ENCODE measurements around the gene PTPRT.

Gene PTPRT

GRCh38 chr20:42276718-42277602 lies 912.7 kb downstream of the PTPRT start:
- Mint-ChIP-seq H3K4me3 (no peak overlapping the region), H3K27ac (no peak overlapping the region), H3K9me3 (no peaks in the 10 kb centered on the region), H3K36me3 (ENCODE audit: low read depth) (no peaks in the 10 kb centered on the region), H3K4me1 (ENCODE audit: low read depth) (no peaks in the 10 kb centered on the region), H3K27me3 (no peaks in the 10 kb centered on the region)
- intact Hi-C loops (cut with micrococcal nuclease), result no loop called here

- Mint-ChIP-seq H3K27me3 (peaks cover 2% of the 10 kb centered on the region), H3K4me3 (no peak overlapping the region), H3K4me1 (ENCODE audit: low read depth) (no peaks in the 10 kb centered on the region), H3K9me3 (no peaks in the 10 kb centered on the region), H3K27ac (no peak overlapping the region), H3K36me3 (ENCODE audit: low read depth) (no peaks in the 10 kb centered on the region)
- intact Hi-C loops (cut with micrococcal nuclease), result no loop called here
Measured at GRCh38 chr20:42274986-42275385, 914.7 kb downstream of the PTPRT start.

GRCh38 chr20:42272516-42272915 lies 917.2 kb downstream of the PTPRT start:
- Mint-ChIP-seq H3K27ac (no peak overlapping the region), H3K36me3 (ENCODE audit: low read depth) (no peaks in the 10 kb centered on the region), H3K4me1 (ENCODE audit: low read depth) (no peaks in the 10 kb centered on the region), H3K27me3 (peaks cover 2% of the 10 kb centered on the region), H3K9me3 (no peaks in the 10 kb centered on the region), H3K4me3 (no peak overlapping the region)
- intact Hi-C loops (cut with micrococcal nuclease), result no loop called here

GRCh38 chr20:42270539-42270938 lies 919.2 kb downstream of the PTPRT start:
- H3K36me3 Mint-ChIP-seq (ENCODE audit: low read depth), result no peaks in the 10 kb centered on the region
- no peak overlapping the region for H3K27ac Mint-ChIP-seq
- H3K9me3 Mint-ChIP-seq, result no peaks in the 10 kb centered on the region
- H3K27me3 Mint-ChIP-seq, result peaks cover 2% of the 10 kb centered on the region
- H3K4me3 Mint-ChIP-seq, result no peak overlapping the region
- intact Hi-C loops (cut with micrococcal nuclease), result no loop called here
- H3K4me1 Mint-ChIP-seq (ENCODE audit: low read depth), result no peaks in the 10 kb centered on the region

- intact Hi-C loops (cut with micrococcal nuclease), result no loop called here
- peaks cover 6% of the 10 kb centered on the region for H3K9me3 Mint-ChIP-seq
- no peak overlapping the region for H3K4me3 Mint-ChIP-seq
- H3K27ac Mint-ChIP-seq, result no peak overlapping the region
- H3K4me1 Mint-ChIP-seq (ENCODE audit: low read depth), result no peaks in the 10 kb centered on the region
- no peaks in the 10 kb centered on the region for H3K36me3 Mint-ChIP-seq (ENCODE audit: low read depth)
- H3K27me3 Mint-ChIP-seq, result peaks cover 2% of the 10 kb centered on the region
Measured at GRCh38 chr20:42267793-42268384, 921.8 kb downstream of the PTPRT start.

- intact Hi-C loops (cut with micrococcal nuclease), result no loop called here
- Mint-ChIP-seq H3K4me1 (ENCODE audit: low read depth) (no peaks in the 10 kb centered on the region), H3K27ac (no peak overlapping the region), H3K9me3 (peaks cover 6% of the 10 kb centered on the region), H3K4me3 (no peak overlapping the region), H3K27me3 (no peaks in the 10 kb centered on the region), H3K36me3 (ENCODE audit: low read depth) (no peaks in the 10 kb centered on the region)
Measured at GRCh38 chr20:42261766-42262270, 927.9 kb downstream of the PTPRT start.

- intact Hi-C loops (cut with micrococcal nuclease), result no loop called here
Measured at GRCh38 chr20:42260184-42260583, 929.5 kb downstream of the PTPRT start.

GRCh38 chr20:42259389-42259788 lies 930.3 kb downstream of the PTPRT start:
- Mint-ChIP-seq H3K4me3 (no peak overlapping the region), H3K27me3 (no peaks in the 10 kb centered on the region), H3K36me3 (ENCODE audit: low read depth) (no peaks in the 10 kb centered on the region), H3K27ac (no peak overlapping the region), H3K4me1 (ENCODE audit: low read depth) (no peaks in the 10 kb centered on the region), H3K9me3 (peaks cover 7% of the 10 kb centered on the region)
- intact Hi-C loops (cut with micrococcal nuclease), result no loop called here

More at GRCh38 chr20:42260184-42260583, 929.5 kb downstream of the PTPRT start:
- Mint-ChIP-seq H3K27me3 (no peaks in the 10 kb centered on the region), H3K9me3 (peaks cover 6% of the 10 kb centered on the region), H3K36me3 (ENCODE audit: low read depth) (no peaks in the 10 kb centered on the region), H3K27ac (no peak overlapping the region), H3K4me3 (no peak overlapping the region), H3K4me1 (ENCODE audit: low read depth) (no peaks in the 10 kb centered on the region)

- Mint-ChIP-seq H3K9me3 (peaks cover 9% of the 10 kb centered on the region), H3K4me1 (ENCODE audit: low read depth) (no peaks in the 10 kb centered on the region), H3K27me3 (no peaks in the 10 kb centered on the region), H3K36me3 (ENCODE audit: low read depth) (no peaks in the 10 kb centered on the region), H3K4me3 (no peak overlapping the region), H3K27ac (no peak overlapping the region)
- intact Hi-C loops (cut with micrococcal nuclease), result no loop called here
Measured at GRCh38 chr20:42258564-42259302, 931.0 kb downstream of the PTPRT start.

- intact Hi-C loops (cut with micrococcal nuclease), result no loop called here
- Mint-ChIP-seq H3K9me3 (peaks cover 13% of the 10 kb centered on the region), H3K36me3 (ENCODE audit: low read depth) (no peaks in the 10 kb centered on the region), H3K27ac (no peak overlapping the region), H3K4me1 (ENCODE audit: low read depth) (no peaks in the 10 kb centered on the region), H3K4me3 (no peak overlapping the region), H3K27me3 (no peaks in the 10 kb centered on the region)
Measured at GRCh38 chr20:42255821-42256220, 933.9 kb downstream of the PTPRT start.

GRCh38 chr20:42254673-42255072 lies 935.0 kb downstream of the PTPRT start:
- Mint-ChIP-seq H3K4me3 (no peak overlapping the region), H3K27me3 (no peaks in the 10 kb centered on the region), H3K27ac (no peak overlapping the region), H3K36me3 (ENCODE audit: low read depth) (no peaks in the 10 kb centered on the region), H3K9me3 (peaks cover 13% of the 10 kb centered on the region), H3K4me1 (ENCODE audit: low read depth) (no peaks in the 10 kb centered on the region)
- intact Hi-C loops (cut with micrococcal nuclease), result no loop called here

GRCh38 chr20:42252116-42252515 lies 937.6 kb downstream of the PTPRT start:
- Mint-ChIP-seq H3K4me1 (ENCODE audit: low read depth) (no peaks in the 10 kb centered on the region), H3K36me3 (ENCODE audit: low read depth) (no peaks in the 10 kb centered on the region), H3K9me3 (peaks cover 13% of the 10 kb centered on the region), H3K27me3 (no peaks in the 10 kb centered on the region), H3K4me3 (no peak overlapping the region), H3K27ac (no peak overlapping the region)
- intact Hi-C loops (cut with micrococcal nuclease), result no loop called here

- Mint-ChIP-seq H3K36me3 (ENCODE audit: low read depth) (no peaks in the 10 kb centered on the region), H3K4me3 (no peak overlapping the region), H3K4me1 (ENCODE audit: low read depth) (no peaks in the 10 kb centered on the region), H3K27me3 (no peaks in the 10 kb centered on the region), H3K9me3 (no peaks in the 10 kb centered on the region), H3K27ac (no peak overlapping the region)
- intact Hi-C loops (cut with micrococcal nuclease), result no loop called here
Measured at GRCh38 chr20:42218621-42219374, 970.9 kb downstream of the PTPRT start.

Measured in dendritic cell treated with granulocyte-macrophage colony-stimulating factor and Interleukin-4, amounts not matched to agents 40 ng/mL and 50 ng/mL, for 4 days (primary cell).